T-helper 2 cell treated with Interferon-gamma antibody and Interleukin-4, amounts not matched to agents 5 μg/mL and 100 μg/mL, for 36 hours (primary cell): ENCODE data around the gene ASCL1.

Source experiments
- DNase-seq: peaks from one replicate; pipeline ENCODE4 v3.0.0; 2021; ENCODE audit warnings: low spot score
- H3K27ac Mint-ChIP-seq: one replicate; pipeline ENCODE4 v1.8.0; 2021; ENCODE audit warnings: mild to moderate bottlenecking, mixed read lengths
- H3K27me3 Mint-ChIP-seq: one replicate; pipeline ENCODE4 v1.8.0; 2021; ENCODE audit warnings: low read depth, mixed read lengths
- H3K36me3 Mint-ChIP-seq: one replicate; pipeline ENCODE4 v1.8.0; 2021; ENCODE audit warnings: low read depth, mixed read lengths
- H3K4me1 Mint-ChIP-seq: one replicate; pipeline ENCODE4 v1.8.0; 2021; ENCODE audit warnings: low read depth, mixed read lengths
- H3K4me3 Mint-ChIP-seq: one replicate; pipeline ENCODE4 v1.8.0; 2022; ENCODE audit warnings: mild to moderate bottlenecking, moderate library complexity, mixed read lengths
- H3K9me3 Mint-ChIP-seq: one replicate; pipeline ENCODE4 v1.8.0; 2021; ENCODE audit warnings: mixed read lengths

Gene ASCL1

DNA sequence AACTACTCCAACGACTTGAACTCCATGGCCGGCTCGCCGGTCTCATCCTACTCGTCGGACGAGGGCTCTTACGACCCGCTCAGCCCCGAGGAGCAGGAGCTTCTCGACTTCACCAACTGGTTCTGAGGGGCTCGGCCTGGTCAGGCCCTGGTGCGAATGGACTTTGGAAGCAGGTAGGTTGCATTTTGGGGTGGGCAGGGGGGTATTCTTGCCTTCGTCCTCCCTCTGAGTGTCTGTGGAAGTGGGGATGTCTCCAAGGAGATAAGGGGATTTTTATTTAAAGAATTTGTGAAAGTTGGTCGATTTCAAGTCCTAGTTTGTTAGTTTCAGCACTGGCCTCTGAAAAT is 1.3 kb downstream of the ASCL1 start:
- Mint-ChIP-seq H3K36me3 (no peaks in the 10 kb centered on the region), H3K27me3 (peaks cover 91% of the 10 kb centered on the region), H3K4me1 (peaks cover 34% of the 10 kb centered on the region), H3K27ac (no peak overlapping the region), H3K4me3 (peak overlapping the region; percentile 25), H3K9me3 (peaks cover under 1% of the 10 kb centered on the region)
- no peak for DNase-seq

DNA sequence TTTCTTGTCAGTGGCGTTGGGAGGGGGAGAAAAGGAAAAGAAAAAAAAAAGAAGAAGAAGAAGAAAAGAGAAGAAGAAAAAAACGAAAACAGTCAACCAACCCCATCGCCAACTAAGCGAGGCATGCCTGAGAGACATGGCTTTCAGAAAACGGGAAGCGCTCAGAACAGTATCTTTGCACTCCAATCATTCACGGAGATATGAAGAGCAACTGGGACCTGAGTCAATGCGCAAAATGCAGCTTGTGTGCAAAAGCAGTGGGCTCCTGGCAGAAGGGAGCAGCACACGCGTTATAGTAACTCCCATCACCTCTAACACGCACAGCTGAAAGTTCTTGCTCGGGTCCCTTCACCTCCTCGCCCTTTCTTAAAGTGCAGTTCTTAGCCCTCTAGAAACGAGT is 1.9 kb downstream of the ASCL1 start:
- peak overlapping the region; percentile 25 for H3K4me3 Mint-ChIP-seq
- peaks cover 28% of the 10 kb centered on the region for H3K4me1 Mint-ChIP-seq
- H3K27ac Mint-ChIP-seq = no peak overlapping the region
- H3K9me3 Mint-ChIP-seq = peaks cover 5% of the 10 kb centered on the region
- no peak for DNase-seq
- H3K36me3 Mint-ChIP-seq = no peaks in the 10 kb centered on the region
- peaks cover 91% of the 10 kb centered on the region for H3K27me3 Mint-ChIP-seq

DNA sequence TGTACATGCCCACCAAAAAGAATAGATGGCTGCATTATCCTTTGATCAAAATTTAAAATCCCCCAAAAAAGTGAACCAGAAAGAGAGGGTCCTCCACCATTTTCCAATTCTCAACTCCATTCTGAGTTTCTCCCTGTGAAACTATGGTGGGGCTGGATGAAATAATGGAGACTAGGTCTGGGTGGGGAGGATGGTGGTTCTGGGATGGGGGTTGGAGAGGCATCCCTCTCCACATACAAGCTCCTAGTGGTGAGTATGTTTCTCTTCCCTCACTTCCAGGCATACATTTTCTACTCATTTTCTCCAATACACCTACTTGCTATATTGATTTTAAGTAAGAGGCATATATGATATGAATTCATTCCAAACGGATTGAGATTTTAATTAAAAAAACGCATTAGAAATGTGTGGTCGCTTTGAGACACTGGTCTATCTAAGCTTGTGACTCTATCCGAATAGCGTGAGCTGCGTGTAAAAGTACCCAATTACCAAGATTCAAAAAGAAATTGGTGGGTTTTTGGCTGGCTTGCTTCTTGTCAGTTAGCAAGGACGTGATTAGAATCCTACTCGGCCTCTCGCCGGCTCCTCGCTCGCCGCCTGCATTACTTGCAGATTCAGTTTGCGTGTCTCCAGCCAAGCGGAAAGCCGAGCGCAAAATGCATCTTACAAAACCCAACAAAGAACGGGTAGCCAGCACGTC is 3.4 kb downstream of the ASCL1 start:
- no peaks in the 10 kb centered on the region for H3K36me3 Mint-ChIP-seq
- no peak overlapping the region for H3K27ac Mint-ChIP-seq

DNA sequence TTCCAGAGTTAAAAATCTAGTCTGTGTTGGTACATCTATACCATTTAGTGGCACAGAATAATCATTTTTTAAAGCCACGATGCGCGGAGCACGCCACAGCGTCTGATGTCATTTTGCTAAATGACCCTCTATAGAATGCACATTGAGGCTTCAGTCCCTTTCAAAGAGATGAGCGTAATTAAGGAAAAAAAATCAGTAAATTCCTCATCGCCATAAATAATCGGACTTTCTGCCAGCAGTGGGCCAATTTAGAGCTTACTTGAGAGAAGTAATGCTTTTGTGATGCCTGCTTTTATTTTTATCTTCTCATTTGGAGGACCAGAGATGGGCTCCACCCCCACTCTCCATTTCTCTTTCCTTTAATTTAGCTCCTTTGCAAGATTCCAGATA is 4.0 kb downstream of the ASCL1 start:
- H3K27me3 Mint-ChIP-seq = peaks cover 94% of the 10 kb centered on the region
- no peak overlapping the region for H3K27ac Mint-ChIP-seq
- peaks cover 5% of the 10 kb centered on the region for H3K9me3 Mint-ChIP-seq
- no peak for DNase-seq
- no peak overlapping the region for H3K4me3 Mint-ChIP-seq
- H3K36me3 Mint-ChIP-seq = no peaks in the 10 kb centered on the region
- H3K4me1 Mint-ChIP-seq = peaks cover 30% of the 10 kb centered on the region

More for the DNA sequence above, 3.4 kb downstream of the ASCL1 start:
- Mint-ChIP-seq H3K4me1 (peaks cover 30% of the 10 kb centered on the region), H3K27me3 (peaks cover 91% of the 10 kb centered on the region), H3K4me3 (no peak overlapping the region), H3K9me3 (peaks cover 5% of the 10 kb centered on the region)
- no peak for DNase-seq

DNA sequence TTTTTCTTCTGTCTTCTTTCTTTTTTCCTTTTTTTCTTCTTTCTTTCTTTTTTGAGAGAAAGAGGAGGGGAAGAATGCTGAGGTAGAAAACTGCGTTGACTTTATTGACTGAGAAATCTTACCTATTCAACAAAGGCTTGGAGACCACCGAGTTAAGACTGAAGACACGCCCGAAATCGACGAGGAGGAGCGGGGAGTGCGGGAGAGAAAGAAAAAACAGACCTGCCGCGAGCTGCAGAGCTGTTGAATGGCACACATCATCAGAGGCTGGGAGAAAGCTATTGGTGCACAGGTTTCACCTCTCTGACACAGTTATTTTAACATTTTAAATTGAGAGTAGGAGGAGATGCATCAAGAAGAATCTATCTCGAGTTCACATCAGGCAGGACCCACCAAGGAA is 5.1 kb downstream of the ASCL1 start:
- H3K4me1 Mint-ChIP-seq = peaks cover 26% of the 10 kb centered on the region
- H3K9me3 Mint-ChIP-seq = peaks cover 5% of the 10 kb centered on the region
- no peak overlapping the region for H3K4me3 Mint-ChIP-seq
- peaks cover 96% of the 10 kb centered on the region for H3K27me3 Mint-ChIP-seq
- H3K36me3 Mint-ChIP-seq = no peaks in the 10 kb centered on the region
- H3K27ac Mint-ChIP-seq = no peak overlapping the region
- DNase-seq = no peak

DNA sequence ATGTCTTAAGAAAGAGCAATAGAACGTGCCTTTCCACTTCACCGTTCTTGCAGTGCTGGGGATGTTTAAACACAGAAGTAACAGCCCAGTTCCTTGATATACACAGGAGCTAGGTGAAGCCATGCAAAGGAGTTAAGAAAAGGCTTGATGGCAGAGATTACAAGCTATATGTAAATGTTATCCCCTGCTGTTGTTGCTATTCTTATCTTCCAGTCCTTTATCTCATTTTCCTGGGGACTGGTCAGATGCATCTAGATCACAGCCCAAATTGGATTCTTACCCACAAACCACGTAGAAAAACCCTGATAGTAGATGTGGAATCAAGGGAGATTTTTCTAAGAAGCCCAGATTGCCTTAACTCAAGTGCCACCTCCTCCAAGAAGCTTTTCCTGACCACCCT is 5.5 kb downstream of the ASCL1 start:
- Mint-ChIP-seq H3K27me3 (peaks cover 96% of the 10 kb centered on the region), H3K9me3 (peaks cover 5% of the 10 kb centered on the region), H3K36me3 (no peaks in the 10 kb centered on the region), H3K4me1 (peaks cover 22% of the 10 kb centered on the region), H3K27ac (no peak overlapping the region), H3K4me3 (no peak overlapping the region)
- no peak for DNase-seq

DNA sequence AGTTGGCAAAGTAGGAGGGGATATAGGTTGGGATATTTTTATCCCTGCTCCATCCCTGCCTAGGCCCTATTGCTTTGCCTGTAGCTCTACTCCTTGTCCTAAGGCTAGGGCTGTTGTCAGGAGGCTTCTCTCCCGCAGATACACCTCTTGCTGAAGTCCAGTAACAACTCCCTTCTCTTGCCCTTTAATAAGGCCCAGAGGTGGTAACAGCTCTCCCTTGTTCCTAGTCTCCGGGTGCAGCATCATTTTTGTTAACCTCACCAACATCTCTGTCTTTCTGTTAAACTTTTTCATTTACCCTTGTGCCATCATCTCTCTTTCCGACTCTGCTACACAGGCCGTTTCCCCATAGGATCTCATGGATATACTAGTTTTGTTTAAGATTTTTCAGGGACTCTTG is 6.3 kb downstream of the ASCL1 start:
- H3K4me3 Mint-ChIP-seq = no peak overlapping the region
- no peak overlapping the region for H3K27ac Mint-ChIP-seq
- no peaks in the 10 kb centered on the region for H3K36me3 Mint-ChIP-seq
- peaks cover 22% of the 10 kb centered on the region for H3K4me1 Mint-ChIP-seq
- H3K27me3 Mint-ChIP-seq = peaks cover 97% of the 10 kb centered on the region
- peaks cover 5% of the 10 kb centered on the region for H3K9me3 Mint-ChIP-seq
- DNase-seq = no peak

DNA sequence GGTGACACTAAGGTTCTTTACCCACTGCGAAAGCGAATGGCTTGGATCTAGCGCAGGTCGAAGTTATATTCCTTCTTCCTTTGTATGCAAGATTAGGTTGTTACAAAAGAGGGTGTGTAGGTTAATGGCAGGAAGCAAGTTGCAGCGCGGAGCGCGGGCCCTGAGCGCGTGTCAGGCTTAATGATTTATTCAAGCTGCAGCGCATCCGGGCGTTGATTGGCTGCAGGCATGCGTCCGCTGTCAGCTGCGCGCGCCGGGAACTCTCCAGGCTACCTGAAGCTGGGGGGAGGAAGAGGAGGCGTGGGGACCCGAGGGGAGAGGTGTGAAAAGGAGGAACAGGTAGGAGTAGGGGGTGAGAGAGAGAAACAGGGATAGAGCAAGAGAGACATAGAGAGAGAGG is 7.4 kb downstream of the ASCL1 start:
- H3K36me3 Mint-ChIP-seq = no peaks in the 10 kb centered on the region
- H3K4me3 Mint-ChIP-seq = peak overlapping the region; percentile 71
- H3K27me3 Mint-ChIP-seq = peaks cover 90% of the 10 kb centered on the region
- no peak overlapping the region for H3K27ac Mint-ChIP-seq
- peaks cover 17% of the 10 kb centered on the region for H3K4me1 Mint-ChIP-seq
- H3K9me3 Mint-ChIP-seq = peaks cover 5% of the 10 kb centered on the region
- no peak for DNase-seq

DNA sequence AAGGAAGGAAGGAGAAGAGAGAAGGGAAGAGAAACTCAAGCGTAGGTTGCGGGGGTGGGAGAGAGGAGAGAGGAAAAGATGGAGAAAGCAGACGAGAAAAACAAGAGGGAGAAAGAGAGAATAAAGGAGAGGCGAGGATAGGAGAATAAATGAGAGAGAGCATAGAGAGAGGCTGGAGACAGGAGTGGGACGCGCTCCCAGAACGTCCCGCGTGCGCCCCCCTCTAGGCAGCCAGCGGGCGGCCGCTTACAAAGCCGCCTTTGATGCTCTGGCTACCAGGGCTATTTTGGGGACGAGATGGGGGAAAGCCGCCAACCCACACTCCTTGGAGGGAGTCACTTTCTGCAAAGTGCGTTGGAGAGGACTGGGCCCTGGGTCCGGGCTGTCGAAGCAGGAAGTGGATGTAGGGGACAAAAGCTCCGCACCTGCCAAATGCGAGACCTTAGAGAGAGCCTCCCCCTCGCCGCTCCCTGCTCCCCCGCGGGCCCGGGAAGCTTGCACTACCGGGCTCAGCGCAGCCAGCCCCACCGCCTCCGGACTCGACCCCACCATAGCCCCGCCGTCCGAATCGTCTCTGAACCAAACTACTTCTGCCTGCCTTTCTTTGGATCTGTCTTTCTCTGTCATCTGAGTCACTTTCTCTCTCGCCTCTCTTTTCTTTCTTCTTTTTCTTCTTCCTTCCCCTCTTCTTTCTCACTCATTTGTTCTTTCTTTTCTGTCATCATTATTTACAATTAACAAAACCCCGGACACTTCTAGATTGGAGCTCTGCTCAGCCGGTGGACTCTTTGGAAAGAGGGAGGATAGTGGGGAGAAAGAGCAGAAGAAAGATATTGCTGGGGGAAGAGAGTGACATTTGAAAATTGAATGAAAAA is 8.0 kb downstream of the ASCL1 start:
- no peak for DNase-seq
- Mint-ChIP-seq H3K36me3 (no peaks in the 10 kb centered on the region), H3K4me3 (peak overlapping the region; percentile 71), H3K27ac (no peak overlapping the region), H3K4me1 (peaks cover 17% of the 10 kb centered on the region), H3K27me3 (peaks cover 84% of the 10 kb centered on the region), H3K9me3 (peaks cover 5% of the 10 kb centered on the region)

DNA sequence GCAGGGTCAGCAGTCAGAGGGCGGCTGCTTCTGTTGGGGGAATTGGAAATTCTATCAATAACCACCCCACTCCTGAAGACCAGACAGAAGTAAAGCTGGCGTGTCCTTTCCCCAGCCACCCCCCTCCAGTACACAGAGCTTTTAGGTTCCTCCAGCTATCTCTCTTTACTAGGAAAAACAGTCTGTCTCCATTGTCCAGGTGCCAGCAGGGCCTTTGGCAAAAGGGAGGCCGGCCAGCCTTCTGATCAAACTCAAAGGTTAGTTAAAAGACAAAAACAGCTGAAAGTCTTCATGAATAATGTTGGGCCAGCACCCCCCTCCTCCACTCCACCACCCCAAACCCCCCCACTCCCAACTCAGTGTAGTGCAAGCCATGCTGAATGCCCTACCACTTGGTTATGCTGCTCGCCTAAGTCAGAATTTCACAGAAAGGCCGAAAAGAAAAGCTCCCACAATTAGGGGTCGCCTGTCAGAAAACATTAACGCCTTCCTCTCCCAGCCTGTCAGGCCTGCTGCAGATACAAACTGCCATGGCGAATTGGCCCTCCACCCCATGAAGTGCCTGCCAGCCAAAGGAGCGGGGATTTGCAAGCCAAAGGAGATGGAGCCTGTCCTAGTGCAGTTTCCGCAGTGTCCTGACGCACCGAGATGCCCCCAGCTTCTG is 8.9 kb downstream of the ASCL1 start:
- Mint-ChIP-seq H3K36me3 (no peaks in the 10 kb centered on the region), H3K27ac (no peak overlapping the region), H3K27me3 (peaks cover 79% of the 10 kb centered on the region), H3K9me3 (peaks cover 5% of the 10 kb centered on the region), H3K4me1 (peaks cover 17% of the 10 kb centered on the region), H3K4me3 (no peak overlapping the region)
- no peak for DNase-seq

DNA sequence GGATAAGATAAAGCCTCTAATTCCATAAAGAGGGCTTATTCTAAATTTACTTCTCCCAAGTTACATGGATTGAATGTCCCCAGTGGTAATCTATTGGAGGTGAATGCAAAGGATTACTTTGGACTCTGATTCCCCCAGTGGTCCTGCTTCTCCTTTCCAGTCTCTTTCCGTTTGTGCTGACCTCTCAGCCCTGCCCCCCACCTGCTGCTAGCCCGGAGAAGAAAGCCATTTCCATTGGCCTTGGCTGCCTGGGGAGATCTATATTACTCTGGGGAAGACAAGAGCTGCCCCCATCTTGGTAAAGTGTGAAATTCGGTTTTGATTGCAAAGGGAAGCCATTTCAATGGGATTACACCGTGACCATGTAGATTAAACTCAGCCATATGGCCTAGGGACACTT is 13.3 kb downstream of the ASCL1 start:
- Mint-ChIP-seq H3K27ac (no peak overlapping the region), H3K4me3 (no peak overlapping the region), H3K9me3 (no peaks in the 10 kb centered on the region), H3K36me3 (no peaks in the 10 kb centered on the region), H3K4me1 (peaks cover under 1% of the 10 kb centered on the region), H3K27me3 (peaks cover 47% of the 10 kb centered on the region)
- DNase-seq = no peak

DNA sequence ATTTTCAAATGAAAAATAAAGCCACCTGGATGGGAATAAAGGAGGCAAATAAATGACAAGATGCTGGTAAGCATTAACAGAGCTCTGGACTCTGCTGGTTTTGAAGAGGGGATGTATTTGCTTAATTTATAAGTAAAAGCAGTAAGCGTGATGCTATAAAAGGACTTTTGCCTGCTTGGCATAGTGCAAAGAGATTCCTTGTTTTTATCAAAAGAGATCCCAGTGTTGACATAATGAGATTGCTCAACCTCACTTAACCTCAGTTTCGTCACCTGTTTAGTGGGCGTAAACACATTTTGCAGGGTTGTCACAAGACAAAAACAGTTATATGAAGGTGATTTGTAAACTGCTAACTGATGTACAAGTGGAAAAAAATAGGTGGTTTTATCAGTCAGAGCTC is 13.8 kb downstream of the ASCL1 start:
- no peaks in the 10 kb centered on the region for H3K9me3 Mint-ChIP-seq
- no peaks in the 10 kb centered on the region for H3K36me3 Mint-ChIP-seq
- H3K27ac Mint-ChIP-seq = no peak overlapping the region
- H3K27me3 Mint-ChIP-seq = peaks cover 42% of the 10 kb centered on the region
- no peaks in the 10 kb centered on the region for H3K4me1 Mint-ChIP-seq
- DNase-seq = no peak
- no peak overlapping the region for H3K4me3 Mint-ChIP-seq

DNA sequence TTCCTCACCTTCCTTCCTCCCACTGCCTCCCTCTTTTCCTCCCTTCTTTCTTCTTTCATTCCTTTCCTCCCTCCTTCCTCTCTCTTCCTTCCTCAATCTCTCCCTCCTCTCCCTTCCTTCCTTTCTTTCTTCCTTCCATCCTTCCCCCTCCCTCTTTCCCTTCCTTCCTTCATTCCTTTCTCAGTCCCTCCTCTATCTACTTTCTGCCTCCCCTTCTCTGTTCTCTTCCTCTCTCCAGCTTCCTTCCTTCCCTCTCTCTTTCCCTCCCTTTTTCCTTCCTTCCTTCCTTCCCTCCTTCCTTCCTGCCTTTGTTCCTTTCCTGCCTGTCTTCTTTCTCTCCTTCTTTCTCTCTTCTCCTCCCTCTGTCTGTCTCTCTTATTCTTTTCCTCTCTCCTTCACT is 16.1 kb downstream of the ASCL1 start:
- Mint-ChIP-seq H3K4me1 (no peaks in the 10 kb centered on the region), H3K27me3 (peaks cover 19% of the 10 kb centered on the region), H3K4me3 (no peak overlapping the region), H3K9me3 (no peaks in the 10 kb centered on the region), H3K27ac (no peak overlapping the region), H3K36me3 (no peaks in the 10 kb centered on the region)
- no peak for DNase-seq

DNA sequence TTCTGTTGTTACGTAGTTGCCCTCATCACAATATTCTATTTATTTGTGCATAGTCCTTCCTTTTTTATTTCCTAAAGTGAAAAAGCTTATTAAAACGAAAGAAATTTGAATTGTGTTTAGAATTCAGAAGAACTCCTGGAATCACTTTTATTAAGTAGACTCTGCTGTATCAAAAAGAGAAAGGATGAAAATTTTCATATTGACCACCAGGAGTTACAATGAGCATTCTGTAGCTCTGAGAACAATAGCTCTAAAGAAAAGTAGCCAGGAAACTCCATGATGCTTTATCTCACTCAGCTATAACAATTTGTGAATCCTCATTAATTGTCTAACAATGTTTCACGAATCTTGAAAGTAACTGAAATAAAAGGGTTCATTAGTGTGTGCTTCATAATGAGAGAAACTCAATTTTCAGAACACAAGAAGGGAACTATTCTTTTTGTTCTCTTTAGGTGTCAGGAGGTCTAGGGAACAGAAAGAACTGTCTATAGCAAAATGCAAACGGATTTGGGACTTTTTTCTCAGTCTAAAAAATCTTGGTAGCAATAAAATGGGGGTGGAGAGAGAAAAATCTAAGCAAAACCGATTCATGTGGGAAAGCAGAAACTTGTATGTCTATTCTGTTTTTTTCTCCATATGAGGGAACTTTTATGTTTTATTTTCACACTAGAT is 19.3 kb downstream of the ASCL1 start:
- Mint-ChIP-seq H3K4me1 (no peaks in the 10 kb centered on the region), H3K27ac (no peak overlapping the region)

More for the DNA sequence above, 19.3 kb downstream of the ASCL1 start:
- H3K27me3 Mint-ChIP-seq = peaks cover 13% of the 10 kb centered on the region
- no peak for DNase-seq
- H3K4me3 Mint-ChIP-seq = no peak overlapping the region
- H3K36me3 Mint-ChIP-seq = no peaks in the 10 kb centered on the region
- no peaks in the 10 kb centered on the region for H3K9me3 Mint-ChIP-seq
